ENCODE measurements around the gene MCTP2.
"Not testable (repeated sequence)": the region's sequence is repeated elsewhere in the genome, so short reads cannot be mapped to it uniquely, and the experiment has no call there.

The MCTP2 gene

DNA sequence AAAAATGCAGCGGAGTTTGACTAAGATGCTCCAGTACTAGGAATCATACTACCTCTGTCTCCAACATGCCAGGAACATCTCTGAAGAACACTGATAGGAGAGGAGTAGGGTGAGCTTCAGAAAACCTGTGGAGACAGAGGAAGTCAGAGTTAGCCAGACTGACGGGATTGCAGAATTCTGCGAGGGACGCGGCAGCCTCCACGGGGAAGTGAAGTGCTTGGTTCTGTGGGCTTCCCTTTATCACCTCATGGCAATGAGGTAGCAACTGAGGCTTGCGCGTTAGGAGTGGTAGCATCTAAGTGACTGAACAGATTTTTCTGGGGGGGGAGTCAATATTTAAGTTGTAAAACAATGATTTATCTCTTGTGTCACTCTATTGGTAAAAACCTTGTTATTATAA, 226.3 kb downstream of the MCTP2 start:
- DNase-seq = no peak

DNA sequence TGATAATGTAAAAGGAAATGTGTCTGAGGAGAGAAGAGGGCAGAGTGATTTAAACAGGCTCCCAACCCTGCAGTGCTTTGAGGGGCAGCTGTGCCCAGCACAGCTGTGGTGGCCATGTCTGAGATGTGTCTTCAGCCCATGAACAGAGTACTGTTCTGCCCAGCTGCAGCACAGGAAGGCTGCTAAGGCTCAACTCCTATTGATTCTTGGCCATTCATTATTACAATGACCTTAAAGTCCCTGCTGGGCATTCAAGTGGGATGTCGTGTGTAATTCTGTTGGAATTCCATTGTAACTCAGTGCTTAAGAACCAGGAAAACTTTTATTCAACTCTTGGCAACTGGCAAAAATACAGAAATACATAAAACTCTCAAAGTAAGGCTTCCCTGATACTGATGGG, 229.3 kb downstream of the MCTP2 start:
- DNase-seq = no peak

- DNase-seq = no peak
Measured at GRCh38 chr15:94467034-94467433, 235.7 kb downstream of the MCTP2 start.

DNA sequence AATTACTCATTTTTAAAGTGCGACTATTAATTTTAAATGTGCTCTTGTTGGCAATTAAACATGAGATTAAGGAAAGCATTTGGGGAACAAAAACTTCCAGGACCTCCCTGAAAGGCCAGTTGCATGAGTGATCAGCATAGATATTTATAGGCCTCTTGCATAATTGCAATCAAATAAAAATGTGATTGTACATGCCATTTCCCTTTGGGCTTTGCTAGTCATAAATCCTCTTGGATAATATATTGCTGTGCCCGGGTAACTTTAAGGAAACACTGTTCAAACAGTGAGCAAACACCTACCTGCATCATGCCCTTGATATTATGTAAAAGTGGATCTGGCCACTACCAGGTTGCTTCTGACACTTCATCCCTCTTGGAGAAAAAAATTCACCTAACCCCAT, 239.1 kb downstream of the MCTP2 start:
- DNase-seq = no peak

- no peak for DNase-seq
Measured at GRCh38 chr15:94476686-94477085, 245.3 kb downstream of the MCTP2 start.

- DNase-seq = no peak
Measured at GRCh38 chr15:94477913-94478553, 246.7 kb downstream of the MCTP2 start.

DNA sequence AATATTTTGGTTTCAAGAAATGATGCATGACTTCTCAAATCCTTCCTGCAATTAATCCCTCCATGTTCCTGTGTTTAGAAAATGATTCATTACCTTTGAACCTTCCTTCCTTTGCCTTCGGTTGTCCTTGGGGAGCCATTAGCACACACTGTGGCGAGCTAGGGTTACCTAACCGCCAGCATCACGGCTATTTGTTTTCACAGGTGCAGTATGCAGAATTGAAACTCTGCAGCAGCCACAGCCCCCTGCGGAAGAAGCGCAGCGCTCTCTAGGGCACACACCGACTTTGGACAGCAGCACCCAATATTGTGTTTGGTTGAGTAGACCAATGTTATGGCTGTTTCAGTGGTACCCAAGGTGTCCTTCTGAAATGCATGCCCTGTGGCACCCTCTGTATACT, 247.4 kb downstream of the MCTP2 start:
- no peak for DNase-seq

DNA sequence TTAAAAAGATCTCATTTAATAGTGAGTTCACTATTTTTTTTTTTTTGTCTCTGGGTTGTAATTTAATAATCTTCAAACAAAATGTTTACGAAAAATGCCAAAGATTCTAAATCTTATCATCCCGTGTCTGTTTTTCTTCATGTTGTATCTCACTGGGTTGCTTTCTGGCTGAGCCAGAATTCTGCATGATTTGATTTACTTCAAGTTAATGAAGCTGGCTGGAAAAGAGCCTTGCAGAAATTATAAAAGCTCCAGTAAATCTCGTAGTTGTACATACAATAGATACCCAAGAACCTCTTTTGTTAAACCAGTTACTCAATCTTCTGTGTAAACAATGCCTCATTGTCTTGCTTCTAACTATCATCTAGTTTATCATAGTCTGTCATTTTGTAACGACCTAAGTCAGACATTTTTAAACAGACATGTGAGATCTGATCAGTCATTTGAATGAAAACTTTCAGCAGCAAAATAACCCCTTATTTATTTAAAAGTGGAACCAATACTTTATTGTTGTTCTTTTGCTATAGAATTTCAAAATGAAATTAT, 249.0 kb downstream of the MCTP2 start:
- DNase-seq = no peak

- no peak for DNase-seq
Measured at GRCh38 chr15:94485148-94485719, 253.9 kb downstream of the MCTP2 start.

GRCh38 chr15:94487635-94488034, 256.3 kb downstream of the MCTP2 start:
- DNase-seq = no peak

- DNase-seq = no peak
Measured at GRCh38 chr15:94493176-94493575, 261.8 kb downstream of the MCTP2 start.

GRCh38 chr15:94493586-94493985, 262.2 kb downstream of the MCTP2 start:
- not testable (repeated sequence) for DNase-seq

- DNase-seq = no peak
Measured at GRCh38 chr15:94494732-94495131, 263.4 kb downstream of the MCTP2 start.

DNA sequence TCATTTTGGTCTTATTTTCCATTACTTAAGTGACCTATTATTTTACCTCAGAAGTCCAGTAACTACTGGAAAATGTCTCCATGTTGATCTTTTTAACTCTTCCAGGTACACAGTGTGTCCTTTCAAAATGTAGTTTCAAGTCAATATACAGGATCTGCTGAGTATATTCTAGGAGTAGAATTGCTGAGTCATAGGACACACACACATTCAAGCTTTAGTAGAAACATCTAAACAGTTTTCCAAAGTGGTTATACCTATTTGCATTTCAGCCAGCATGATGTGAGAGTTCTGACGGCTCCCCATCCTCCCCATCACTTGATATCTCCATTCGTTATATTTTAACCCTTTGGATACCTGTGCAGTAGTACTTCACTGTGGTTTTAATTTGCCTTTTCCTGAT, 271.9 kb downstream of the MCTP2 start:
- no peak for DNase-seq

DNA sequence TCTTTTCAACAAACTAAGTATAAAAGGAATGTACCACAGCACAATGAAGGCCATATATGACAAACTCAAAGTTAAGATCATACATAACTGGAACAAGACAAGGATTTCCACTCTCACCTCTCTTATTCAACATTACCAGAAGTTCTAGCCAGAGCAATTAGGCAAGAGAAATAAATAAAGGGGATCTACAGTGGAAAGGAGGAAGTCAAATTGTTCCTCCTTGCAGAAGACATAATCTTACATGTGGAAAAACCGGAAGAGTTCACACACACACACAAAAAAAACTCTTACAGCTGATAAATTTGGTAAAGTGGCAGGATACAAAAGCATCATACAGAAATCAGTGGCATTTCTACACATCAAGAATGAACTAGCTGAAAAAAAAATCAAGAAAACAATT, 277.9 kb downstream of the MCTP2 start:
- no peak for DNase-seq

DNA sequence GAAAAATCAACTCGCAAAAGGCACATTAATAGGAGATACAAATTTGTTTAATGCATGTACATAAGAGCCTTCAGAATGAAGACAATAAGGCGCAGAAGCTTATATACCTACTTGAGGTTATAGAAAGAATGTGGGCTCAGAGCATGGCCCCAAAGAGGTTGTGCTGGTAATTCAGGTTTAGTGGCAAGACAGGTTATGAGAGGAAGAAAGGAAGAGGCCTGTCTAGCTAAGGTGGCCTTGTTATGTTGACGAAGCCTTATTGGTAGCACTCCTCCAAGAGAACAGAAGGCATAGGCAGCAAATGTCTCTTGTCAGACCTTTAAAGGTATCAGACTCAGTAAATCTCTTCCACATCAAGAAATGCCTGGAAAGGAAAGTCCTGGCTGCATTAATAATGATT, 290.8 kb downstream of the MCTP2 start:
- no peak for DNase-seq

GRCh38 chr15:94523873-94524272, 292.5 kb downstream of the MCTP2 start:
- DNase-seq = no peak

DNA sequence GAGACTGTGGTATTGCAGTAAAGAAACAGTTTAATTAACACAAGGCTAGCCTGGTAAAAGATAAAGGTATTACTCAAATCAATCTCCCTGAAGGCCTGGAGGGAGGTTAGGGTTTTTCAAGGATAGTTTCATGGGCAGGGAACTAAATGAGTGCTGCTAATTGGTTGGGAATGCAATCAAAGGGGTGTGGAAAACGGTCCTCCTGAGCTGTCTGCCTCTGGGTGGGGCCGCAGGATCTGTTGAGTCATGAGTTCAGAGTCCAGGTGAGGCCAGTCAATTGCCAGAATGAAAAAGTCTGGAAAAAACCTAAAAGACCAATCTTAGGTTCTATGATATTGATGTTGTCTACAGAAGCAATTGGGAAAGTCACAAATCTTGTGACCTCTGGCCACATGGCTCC, 293.2 kb downstream of the MCTP2 start:
- DNase-seq = no peak

- DNase-seq = no peak
Measured at GRCh38 chr15:94526071-94526689, 294.8 kb downstream of the MCTP2 start.

GRCh38 chr15:94532226-94532625, 300.9 kb downstream of the MCTP2 start:
- no peak for DNase-seq
